Stimulated activated CD8-positive, alpha-beta memory T cell treated with anti-CD3 and anti-CD28 coated beads, Interleukin-15, amount 100 ng/mL, for 48 hours (primary cell): ENCODE measurements around the gene PIP4K2C.

Experiments
- DNase-seq, 2 donors: peaks; one replicate each; pipeline ENCODE4 v3.0.0-alpha.2; 2020; ENCODE audit warnings: low read depth in 2 of 2

Gene PIP4K2C

GRCh38 chr12:57590864-57591781 is at the start of gene PIP4K2C:
Gene PIP4K2C, plus strand, starts transcription at chr12:57591192. Its CDS starts 98 bp downstream, at chr12:57591290.
- peak; percentile 78 to 83 for DNase-seq

DNA sequence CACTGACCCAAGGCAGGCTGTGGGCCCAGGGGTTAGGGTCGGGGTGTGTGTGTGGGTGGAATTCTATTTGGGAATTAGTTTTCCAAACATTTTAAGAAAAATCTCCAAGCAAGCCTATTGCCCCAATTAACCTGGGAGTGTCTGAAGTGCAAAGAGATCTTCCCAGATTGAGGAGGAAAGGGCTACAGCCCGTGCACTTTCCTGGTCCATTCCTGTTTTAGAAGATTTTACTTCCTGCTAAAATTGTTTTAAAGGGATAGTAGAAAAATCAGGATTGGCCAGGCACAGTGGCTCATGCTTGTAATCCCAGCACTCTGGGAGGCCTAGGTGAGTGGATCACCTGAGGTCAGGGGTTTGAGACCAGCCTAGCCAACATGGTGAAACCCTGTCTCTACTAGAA is 49.3 kb upstream of the PIP4K2C start:
- DNase-seq: no peak

- no peak for DNase-seq
Observed at GRCh38 chr12:57543581-57543980, 47.4 kb upstream of the PIP4K2C start.

DNA sequence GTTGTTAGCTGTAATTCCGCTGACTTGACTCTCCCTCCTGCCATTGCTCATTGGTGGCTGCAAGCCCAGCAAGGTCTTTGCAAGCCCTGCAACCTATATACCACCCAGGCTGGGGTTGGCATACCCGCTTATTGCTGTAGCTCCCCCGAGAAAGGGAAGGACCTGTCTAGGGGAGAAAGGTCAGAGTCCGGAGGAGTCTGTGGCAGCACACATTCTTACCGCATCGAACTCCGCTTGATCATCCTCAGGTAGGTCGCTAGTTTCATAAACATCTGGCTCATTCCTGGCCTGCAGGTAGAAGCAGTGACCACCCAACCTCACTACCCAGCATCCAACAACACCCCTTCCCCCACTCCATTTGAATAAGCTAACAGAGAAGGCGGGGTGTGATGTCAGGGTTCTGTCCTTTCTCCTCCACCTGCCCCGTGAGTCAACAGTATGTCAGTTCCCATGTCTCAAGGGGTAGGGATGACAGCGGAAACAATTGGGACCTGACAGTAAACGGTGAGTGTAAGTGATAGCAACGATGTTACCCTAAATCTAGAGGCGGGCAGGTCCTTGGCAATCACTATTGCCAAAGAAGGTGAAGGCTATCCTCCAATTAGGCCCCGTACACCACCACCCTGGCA is 45.1 kb upstream of the PIP4K2C start:
- no peak for DNase-seq

DNA sequence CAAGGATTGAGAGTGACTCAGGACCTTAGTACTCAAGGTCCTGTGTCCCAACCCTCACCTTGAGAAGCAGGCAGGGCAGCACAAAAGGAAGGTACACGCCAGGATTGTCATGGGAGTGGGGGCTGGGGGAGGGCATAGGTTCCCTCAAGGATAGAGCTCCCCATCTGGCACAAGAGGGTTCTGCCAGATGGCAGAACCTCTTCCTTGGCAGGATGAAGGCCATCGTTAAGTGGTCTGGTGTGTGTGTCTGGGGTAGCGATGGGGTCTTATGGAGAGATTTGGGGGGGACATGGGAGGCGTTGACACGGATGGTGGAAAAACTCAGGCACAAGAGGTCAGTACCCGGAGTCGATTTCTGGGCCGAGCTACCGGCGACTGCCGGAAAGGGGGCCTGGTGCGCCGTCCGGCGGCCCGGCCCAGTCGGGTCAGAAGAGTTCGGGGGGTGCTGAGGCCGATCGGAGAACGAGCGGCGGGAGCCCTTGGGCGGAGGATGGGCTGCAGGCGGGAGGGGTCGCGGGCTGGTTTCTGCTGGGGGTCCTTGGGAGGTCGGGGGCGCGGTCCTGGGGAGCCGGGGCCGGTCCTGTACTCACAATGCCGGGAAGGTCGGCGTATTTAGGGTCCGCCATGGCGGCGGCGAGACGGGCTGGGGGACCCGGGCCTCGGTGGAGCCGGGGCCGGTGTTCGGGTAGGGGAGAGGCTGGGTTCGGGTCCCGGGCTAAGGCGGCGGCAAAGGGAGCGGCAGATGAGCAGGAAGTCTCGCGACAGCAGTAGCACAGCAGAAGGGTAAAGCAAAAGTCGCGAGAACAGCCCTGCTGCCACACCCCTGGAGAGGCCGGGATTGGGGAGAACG is 44.3 kb upstream of the PIP4K2C start, which contains the start of gene DCTN2:
DCTN2 (minus strand) TSS at position 755 of the 850 bp plus-strand sequence; CDS start at position 626, 129 bp downstream.
- DNase-seq: peak; percentile 92 to 93

DNA sequence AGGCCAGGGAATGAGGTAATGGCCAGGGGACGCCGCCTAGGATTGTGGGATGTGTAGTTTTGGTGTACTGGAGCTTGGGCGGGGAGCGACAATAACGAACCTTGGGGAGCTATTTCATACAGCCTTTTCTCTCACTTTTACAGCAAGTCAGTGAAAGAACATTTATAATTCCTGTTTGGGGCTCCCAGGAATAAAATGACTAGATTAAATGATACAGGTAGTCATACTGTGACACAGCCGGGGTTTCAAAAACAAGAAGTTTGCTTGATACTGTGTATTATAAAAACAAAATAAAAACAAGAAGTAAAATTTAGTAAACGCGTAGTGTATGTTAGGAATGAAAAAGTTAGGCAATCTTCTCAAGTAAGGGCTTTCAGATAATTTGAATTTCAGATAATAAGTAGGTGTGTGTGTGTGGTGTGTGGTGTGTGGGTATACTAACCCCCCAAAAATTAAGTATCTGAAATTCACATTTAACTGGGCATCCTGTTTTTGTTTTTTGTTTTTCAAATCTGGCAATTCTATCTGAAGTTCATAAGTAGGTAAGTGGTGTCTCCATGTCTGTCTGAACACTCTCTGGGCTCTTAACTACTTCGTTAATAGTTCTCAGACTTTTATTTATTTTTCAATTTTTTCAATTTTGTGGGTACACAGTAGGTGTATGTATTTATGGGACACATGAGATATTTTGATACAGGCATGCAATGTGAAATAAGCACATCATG is 43.5 kb upstream of the PIP4K2C start:
- no peak for DNase-seq

GRCh38 chr12:57548013-57548315 is 43.0 kb upstream of the PIP4K2C start:
- DNase-seq: no peak

- DNase-seq: no peak
Observed at GRCh38 chr12:57548488-57548887, 42.5 kb upstream of the PIP4K2C start.

GRCh38 chr12:57549203-57549908 is 41.6 kb upstream of the PIP4K2C start:
- no peak for DNase-seq

DNA sequence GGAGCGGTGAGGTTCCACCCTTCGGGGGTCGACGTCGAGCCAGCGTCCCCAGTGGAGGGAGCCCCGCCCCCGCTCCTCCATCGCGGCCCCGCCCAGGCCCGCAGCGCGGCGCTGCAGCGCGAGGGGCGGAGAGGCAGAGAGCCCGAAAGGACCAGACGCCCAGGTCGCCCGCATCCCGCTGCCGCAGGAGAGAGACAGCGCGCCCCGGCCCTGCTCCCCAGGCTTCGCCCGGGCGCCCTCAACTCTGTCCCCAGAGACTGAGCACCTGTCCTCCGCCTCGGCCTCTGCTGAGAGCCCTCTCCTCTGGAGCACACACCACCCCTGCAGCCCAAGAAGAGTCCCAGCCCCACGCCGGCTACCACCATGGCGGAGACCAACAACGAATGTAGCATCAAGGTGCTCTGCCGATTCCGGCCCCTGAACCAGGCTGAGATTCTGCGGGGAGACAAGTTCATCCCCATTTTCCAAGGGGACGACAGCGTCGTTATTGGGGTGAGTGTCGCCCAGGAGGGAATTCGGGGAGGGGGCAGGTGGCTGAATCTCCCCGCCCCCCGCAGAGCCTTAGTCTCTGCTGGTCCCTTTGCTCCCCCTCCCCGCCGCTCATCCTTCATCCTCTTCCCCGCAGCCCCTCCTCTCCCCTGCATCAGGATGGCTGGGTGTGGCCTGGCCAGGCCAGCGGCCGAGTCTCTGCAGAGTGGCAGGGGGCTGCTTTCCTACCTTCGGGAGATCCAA is 40.9 kb upstream of the PIP4K2C start, which contains the start of gene KIF5A:
KIF5A (plus strand) TSS at position 136 of the 732 bp plus-strand sequence; CDS start at position 364, 228 bp downstream.
- peak; percentile 47 to 54 for DNase-seq

GRCh38 chr12:57550641-57551549 is 40.1 kb upstream of the PIP4K2C start:
- DNase-seq: no peak

- no peak for DNase-seq
Observed at GRCh38 chr12:57551637-57552305, 39.2 kb upstream of the PIP4K2C start.

DNA sequence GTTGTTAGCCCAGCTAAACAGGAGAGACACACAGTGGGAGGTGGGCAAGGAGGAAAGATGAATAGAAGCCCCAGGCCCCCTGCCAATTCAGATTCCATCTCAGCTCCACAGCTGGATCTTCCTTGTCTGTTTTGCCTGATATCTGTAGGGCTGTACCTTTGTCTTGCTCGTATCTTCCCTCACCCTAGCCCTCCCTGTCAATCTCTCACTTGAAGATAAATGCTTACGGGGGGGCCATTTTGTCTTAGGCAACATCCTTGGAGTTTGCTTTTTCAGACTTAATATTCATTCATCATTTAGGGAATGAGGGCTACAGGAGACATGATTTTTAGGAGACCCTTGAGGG is 38.7 kb upstream of the PIP4K2C start:
- DNase-seq: no peak

DNA sequence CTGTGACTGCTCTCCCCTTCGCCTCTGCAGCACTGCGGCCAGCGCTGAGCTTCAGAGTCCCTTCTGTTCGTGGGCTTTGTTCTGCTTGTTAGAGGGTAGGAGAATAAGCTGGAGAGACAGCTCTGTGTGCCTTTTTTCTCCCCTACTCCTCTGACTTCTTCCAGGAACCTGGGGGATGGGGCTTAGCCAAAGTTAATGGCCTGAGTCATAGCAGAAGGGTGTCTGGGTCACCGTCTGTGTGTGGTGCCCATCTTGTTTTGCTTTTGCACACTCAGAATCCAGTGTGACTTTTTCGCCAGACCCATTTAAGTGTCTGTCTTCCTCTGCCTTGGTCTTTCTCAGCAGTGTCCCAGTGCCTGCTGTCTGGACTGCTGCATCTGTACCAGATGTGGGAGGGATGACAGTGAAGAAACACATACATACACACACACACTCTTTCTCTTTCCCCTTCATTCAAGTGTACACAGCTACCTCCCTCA is 38.1 kb upstream of the PIP4K2C start:
- no peak for DNase-seq

- DNase-seq: no peak
Observed at GRCh38 chr12:57553343-57554202, 37.4 kb upstream of the PIP4K2C start.

GRCh38 chr12:57554453-57554852 is 36.5 kb upstream of the PIP4K2C start:
- DNase-seq: no peak

DNA sequence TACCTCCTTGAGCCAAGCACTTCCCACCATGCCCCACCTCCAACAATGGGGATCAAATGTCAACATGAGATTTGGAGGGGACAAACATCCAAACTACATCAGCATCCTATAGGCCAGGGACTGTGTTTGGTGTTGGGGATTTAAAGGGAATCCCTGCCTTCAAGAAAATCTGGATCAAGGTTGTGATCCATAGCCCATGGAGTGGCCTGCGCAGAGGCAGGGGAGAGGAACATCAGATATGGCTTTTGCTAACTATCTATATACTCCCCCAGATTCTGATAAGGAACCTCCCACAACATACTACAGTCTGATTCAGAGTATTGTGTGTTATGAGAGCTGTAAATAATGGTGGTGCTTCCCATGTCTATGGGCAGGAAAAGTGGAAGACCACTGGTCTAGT is 36.1 kb upstream of the PIP4K2C start:
- no peak for DNase-seq
